Stimulated activated CD4-positive, alpha-beta T cell treated with anti-CD3 and anti-CD28 coated beads, Interleukin-2, amount 100 ng/mL, for 48 hours (primary cell): ENCODE data around the gene ASTN2.

Experiments used
- DNase-seq, 2 donors: peaks; one replicate each; pipeline ENCODE4 v3.0.0-alpha.2; 2020

Gene ASTN2

DNA sequence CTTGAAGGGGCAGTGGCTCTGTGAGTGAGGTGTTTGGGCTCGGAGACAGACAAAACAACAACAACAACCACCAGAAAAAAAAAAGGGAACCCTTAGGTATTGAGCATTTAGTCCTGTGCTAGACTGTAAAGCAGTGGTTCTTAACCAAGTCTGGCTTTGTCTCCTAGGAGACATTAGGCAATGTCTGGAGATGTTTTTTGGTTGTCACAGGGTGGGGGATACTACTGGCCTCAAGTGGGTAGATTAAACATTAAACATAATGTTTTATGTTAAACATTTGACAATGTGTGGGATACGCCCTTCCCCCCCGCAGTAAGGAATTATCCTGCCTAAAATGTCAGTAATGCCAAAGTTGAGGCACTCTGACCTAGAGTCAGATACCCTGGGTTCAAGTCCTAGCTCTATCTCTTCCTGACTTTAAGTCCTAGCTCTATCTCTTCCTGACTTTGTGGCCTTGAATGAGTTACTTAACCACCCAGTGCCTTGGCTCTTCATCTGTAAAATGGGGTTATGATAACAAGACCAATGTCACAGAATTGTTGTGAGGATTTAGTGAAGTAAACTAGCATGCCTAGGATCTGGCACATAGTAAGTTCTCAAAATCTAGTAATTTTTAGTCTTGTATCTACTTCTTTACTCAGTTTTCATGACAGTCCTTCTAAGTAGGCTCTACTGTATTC, 725.9 kb downstream of the ASTN2 start:
- DNase-seq, result no peak

DNA sequence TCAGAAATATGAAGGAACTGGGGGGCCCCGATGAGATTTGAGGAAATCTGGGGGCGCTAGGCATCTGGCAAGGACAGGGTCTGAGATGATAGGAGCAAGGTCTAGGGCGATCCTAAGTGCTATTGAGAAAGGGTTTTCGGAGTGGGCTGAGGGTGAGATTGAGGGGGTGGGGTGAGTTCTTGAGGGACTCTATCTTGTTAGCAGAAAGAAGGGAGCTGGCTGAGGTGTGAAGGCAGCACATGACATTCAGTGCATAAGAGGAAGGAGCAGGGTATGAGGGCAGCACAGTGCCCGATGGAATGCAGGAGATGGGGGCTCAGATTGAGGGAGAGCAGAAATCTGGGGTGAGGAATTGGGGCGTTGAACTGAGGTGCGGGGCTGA, 727.1 kb downstream of the ASTN2 start:
- DNase-seq, result no peak

DNA sequence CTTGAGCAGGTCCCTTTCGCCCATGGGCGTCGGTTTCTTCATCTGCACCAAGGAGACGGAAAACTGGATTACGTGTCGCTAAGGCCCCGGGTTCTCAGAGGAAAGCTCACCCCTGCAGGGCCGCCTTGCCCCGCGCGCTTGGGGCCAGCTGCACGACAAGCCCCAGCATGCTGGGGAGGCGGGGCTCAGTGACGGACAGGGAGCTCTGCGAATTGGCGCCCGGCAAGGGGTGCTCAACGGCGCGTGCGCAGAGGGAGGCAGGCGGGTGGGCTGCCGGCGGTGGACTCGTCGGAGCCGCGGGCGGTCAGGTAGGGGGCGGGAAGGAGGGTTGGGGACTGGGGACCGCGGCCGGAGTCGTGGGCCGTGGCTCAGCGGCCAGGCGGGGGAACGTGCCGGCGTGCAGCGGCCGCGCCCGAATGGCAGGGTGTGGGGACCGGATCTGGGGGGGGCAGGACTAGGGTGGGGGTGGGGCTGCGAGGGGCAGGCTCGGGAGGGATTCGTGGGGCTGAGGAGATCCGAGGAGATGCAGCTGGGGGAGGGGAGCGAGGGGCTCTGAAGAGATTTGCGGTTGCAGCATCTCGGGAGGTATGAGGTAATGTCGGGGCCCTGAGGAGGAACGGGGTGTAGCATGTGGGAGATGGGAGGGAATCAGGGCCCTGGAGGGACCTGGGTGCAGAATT, 727.6 kb downstream of the ASTN2 start, which contains the start of gene TRIM32:
TSS of gene TRIM32 (plus strand) at position 232 of the 680 bp plus-strand sequence. CDS start 10,438 bp downstream, outside the sequence.
- DNase-seq, result peak; percentile 93 to 95

DNA sequence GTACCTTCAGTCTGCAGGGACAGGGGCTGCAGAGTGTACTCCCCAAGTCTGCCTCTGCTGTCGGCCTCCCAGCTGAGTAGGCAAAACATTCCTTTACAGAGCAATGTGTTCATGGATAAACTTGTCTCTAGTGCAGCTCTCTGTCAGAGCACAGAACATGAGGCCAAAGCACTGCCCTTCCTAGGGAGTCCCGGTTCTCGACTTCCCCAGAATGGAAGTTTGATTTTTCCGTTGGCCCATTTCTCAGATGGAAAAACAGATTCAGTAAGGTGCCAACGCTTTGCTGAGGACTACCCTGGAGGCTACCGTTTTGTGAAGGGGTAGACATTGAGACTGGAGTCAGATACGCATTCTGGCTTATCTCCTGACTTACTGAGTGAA, 728.2 kb downstream of the ASTN2 start:
- peak in 1 of 2 donors; percentile 7 for DNase-seq

DNA sequence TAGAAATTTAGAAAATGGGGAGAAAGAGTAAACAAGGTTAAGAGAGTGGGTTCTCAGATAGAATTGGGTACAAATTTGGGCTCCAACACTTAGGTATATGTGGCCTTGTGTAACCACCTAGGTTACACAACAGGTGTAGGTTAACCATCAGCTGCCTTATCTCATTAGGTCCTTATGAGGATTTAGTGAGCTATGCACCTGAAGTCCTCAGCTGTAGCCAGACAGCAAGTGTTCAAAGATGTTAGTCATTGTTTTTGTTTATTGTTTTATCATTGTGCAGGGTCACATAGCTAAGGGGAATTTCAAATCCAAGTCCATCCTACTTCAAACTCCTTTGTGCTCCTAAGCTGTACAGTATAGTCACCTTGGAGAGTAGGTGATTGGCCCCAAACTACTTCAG, 728.7 kb downstream of the ASTN2 start:
- DNase-seq, result no peak

GRCh38 chr9:116685166-116685565, 729.7 kb downstream of the ASTN2 start:
- DNase-seq, result no peak

- DNase-seq, result no peak
These were observed 731.3 kb downstream of the ASTN2 start for GRCh38 chr9:116683535-116683934.

GRCh38 chr9:116674210-116674980, 740.5 kb downstream of the ASTN2 start:
- DNase-seq, result no peak

DNA sequence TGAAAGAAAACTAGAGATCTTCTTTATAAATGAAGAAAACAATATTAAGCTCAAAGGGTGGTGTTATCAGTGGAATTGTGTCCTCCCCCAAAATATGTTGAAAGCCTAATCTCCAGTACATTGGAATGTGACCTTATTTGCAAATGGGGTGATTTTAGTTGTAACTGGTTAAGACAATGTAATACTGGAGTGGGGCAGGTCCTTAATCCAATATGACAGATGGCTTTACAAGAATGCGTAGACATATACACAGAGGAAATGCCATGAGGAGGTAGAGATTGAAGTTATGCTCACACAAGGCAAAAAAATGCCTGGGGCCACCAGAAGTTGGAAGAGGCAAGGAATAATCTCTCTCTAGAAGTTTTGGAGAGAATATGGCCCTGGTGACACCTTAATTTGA, 741.5 kb downstream of the ASTN2 start:
- no peak for DNase-seq

DNA sequence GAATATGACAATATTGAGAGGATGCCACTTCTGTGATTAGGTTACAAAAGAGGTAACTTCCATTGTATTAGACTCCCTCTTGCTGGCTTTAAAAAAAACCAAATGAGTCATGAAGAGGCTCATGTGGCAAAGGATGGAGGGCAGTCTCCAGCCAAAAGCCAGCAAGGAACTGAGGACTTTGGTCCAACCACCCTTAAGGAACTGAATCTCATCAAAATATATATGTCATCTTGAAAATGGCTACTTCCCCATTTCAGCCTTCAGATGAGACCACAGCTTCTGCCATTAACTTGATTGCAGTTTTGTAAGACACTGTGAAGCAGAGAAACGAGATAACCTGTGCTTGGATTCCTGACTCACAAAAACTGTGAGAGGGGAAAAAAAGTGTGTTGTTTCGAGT, 743.3 kb downstream of the ASTN2 start:
- DNase-seq, result no peak

DNA sequence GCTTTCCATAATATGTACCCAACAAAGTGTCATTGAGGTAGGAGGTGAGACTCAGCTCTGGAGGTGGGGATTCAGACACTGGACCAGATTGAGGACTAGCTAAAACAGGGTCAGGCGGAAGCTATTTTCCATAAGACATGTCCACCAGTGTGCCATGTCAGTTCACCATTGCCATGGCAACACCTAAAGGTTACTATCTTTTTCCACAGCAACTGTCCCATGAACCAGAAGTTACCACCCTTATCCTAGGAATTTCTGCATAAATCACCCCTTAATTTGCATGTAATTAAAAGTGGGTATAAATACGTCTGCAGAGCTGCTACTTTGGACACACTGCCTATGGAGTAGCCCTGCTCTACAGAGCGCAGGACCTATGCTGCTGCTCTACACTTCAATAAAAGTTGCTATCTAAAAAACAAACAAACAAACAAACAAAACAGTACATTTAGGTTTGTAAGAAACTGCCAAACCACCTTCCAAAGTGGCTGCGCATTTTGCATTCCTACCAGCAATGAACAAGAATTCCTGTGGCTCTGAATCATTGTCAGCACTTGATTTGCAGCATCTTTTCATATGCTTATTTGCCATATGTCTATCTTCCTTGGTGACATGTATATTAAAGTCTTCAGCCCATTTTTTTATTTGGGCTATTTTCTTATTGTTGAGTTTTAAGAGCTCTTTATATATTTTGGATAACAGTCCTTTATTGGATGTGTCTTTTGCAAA, 745.7 kb downstream of the ASTN2 start:
- no peak for DNase-seq

DNA sequence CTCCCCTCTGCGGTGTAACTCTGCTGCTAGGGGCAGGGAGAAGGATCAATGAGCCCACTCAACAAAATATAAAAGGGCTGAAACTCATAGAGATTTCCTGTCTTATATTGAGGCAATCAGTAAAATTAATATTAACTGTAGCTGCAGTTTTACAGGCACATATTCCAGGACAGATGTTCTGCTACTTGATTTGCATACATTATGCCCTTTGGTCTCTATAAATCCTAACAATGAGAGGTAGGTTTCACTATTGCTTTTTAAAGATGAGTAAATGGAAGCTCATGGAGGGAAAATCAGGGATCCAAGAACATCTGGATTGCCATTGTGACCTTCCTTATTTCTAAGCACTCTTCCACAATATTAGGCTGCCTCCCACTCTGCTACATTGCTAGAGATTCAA, 751.3 kb downstream of the ASTN2 start:
- DNase-seq, result no peak

- DNase-seq, result no peak
These were observed 752.1 kb downstream of the ASTN2 start for GRCh38 chr9:116662646-116663310.

- DNase-seq, result peak; percentile 1 to 10
These were observed 753.6 kb downstream of the ASTN2 start for GRCh38 chr9:116661037-116661954.

GRCh38 chr9:116658265-116658664, 756.6 kb downstream of the ASTN2 start:
- DNase-seq, result no peak

GRCh38 chr9:116656977-116657376, 757.9 kb downstream of the ASTN2 start:
- no peak for DNase-seq

DNA sequence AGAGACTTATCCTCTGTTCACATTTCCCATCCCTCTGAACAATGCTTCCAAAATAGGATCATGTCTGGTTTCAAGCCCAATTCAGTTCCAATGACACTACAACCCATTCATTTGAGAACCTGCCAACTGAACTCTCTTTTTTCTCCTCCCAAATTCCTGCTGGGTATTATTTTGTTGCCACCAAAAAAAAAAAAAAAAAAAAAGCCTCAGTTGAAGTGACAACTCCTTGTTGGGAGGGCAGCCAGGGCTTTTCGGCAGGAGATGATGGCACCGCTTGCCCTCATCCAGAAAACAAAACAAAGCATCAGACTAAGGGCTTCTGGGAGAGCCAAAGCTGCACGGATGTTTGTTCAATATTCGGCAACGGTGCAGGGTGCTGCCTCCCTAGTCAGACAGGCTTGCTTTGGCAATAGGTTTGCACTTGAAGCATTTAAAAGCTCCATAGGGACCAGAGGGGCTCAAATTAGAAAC, 758.3 kb downstream of the ASTN2 start:
- no peak for DNase-seq

DNA sequence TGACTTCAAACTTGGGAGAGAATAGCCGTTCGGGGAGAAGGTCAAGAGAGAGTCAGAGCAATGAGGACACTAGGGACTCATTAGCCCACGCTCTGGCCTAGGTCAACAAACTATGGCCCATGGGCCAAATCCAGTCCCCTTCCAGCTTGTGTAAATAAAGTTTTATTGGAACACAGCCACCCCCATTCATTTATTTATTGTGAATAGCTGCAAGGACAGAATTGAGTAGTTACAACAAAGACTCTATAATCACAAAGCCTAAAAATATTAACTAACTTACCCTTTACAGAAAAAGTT, 760.9 kb downstream of the ASTN2 start:
- DNase-seq, result no peak

DNA sequence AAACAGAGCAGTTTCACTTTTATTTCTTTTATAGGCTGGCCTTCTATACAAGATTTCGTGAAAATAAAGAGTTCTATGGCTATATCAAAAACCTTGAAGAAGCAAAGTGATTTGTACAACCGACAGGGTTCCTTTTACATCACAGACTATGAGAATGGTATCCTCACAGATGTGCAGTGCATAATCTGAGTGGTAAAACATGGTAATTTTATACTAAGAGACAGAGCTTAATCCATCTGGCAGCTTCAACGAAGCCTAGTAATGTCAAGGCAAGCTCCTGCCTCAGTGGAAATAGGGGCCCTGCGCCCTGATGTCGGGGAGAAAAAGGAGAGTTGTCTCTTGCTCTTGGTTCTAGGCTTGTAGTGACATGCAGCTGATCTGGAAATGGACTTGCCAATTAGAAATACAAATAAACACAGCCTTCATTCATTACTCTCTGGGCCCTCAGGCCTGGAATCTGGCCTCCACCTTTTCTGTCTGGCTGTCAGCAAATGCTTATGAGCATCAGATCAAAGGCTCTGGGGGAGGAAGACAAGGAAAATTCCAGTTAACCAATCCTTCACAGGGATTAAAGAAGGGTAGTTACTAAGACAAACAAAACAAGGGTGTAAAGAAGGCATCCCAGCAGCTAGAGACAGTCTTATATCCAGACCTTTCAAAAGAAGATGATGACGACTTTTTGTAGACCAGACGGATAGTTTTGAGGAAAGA, 761.4 kb downstream of the ASTN2 start:
- DNase-seq, result no peak

DNA sequence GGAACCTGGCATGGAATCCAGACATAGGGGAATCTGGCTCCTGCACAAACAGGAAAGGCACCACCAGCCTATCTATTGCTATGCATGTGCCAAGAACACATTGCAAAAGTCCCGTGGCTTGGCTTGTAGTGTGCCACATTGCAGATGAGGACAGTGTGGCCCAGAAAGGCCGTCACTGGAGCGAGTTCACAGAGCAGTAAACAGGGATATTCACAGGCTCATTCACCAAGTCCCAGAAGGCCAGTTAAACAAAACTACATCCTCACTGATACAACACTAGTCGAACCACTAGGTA, 767.4 kb downstream of the ASTN2 start:
- no peak for DNase-seq
